HG03095 (cell line): Measurements from ENCODE around the gene ARHGEF1.

ENCODE experiments used
- ATAC-seq: cut with Tn5 transposase; IDR thresholded peaks from one replicate; pipeline ENCODE4 v1.9.1; 2021; ENCODE audit warnings: moderate library complexity; ENCODE audit not compliant: unreplicated experiment

Gene ARHGEF1

DNA sequence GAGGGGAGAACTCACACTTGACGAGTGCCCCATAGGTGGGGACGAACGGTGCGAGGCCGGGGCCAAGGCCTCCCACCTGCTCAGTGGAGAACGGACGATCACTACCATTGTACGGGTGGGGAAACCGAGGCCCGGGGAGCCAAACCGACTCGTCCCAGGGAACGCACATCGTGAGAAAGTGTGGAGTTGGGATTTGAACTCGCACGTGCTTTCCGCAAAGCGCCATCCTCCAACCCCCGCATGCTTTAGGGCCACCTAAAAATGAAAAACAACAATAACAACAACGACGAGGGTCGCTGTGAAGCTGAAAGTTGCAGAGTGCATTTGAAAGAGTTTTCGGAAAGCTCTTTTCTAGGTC lies 458 bp downstream of the ARHGEF1 start:
- no peak for ATAC-seq

DNA sequence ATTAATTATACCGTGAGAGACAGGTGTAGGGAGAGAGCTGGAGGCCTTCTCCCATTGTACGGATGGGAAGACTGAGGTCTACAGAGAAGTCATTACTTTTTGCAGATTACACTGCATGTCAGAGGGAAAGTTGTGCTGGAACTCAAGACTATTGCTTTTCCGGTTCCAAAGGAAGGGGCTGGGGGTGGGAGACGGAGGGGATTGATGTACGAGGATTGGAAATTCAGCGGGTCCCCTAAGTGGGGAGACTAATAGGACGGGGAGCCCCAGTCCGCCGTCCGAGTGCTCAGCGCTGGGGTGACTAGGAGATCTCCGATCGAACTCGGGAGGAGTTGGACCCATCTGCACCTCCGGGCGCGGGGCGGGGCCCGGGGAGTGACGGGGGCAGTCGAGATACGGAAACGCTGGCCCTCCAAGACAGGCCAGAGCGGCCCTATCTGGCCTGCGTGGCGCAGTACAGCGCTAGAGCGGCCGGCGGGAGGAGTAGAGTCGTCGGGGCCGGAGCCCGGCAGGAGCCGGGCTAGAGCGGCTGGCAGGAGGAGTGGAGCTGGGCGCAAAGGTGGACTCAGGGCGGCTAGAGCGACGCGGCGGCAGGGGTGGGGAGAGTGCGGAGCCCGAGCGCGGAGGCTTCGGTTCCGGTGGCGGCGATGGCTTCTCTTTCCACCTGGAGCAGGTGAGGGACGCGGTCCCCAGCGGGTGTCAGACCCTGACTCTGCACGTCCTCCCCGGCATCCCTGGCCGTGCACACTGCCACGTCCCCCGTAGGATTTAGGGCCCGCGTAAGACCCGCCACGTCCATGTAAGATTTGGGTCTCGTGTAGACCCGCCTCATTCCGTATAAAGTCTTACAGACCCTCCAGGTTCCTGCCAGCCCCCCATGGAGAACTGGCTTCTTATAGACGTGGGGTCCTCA lies 1.1 kb downstream of the ARHGEF1 start:
- peak; percentile 73 for ATAC-seq

DNA sequence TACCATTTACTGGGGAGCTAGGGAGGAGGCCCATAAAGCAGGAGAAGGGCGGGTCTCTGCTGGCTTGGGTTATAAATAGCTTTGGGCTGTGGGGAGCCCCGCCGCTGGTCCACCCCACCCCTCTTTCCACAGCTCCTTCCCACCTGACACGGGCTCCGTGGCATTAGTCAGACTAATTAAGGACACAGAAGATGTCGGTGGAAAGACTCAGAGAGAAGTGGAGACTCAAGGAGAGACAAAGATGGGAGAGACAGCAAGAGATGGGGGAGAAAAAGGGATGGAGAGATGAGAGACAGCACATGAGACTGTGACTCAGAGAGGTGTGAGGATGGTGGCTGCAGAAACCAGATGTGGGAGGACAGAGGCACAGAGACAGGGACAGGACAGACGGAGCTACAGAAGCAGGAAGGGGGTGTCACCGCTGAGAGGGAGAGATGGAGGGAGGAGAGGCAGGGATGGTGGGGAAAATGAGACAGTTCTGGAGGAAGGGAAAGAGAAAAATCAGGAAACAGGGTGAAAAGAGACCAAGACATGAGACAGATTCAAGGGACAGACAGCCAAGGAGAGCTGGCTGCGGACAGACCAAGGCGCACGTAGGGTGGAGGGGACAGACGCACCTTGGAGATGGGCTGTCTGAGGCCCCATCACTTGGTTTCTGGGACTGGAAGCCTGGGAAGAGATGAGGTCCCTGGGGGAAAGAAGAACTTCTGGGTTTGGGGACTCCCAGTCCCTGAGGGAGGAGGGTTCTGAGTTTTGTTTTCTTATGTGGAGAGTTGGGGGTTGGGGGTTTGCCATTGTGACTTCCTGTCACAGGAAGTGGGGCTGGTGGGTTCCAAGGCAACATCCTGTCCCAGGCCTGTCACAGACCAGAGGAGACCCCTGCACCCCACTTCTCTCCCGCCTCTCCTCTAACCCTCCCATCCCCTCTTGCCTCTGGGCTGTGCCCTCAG lies 4.1 kb downstream of the ARHGEF1 start:
- no peak for ATAC-seq

DNA sequence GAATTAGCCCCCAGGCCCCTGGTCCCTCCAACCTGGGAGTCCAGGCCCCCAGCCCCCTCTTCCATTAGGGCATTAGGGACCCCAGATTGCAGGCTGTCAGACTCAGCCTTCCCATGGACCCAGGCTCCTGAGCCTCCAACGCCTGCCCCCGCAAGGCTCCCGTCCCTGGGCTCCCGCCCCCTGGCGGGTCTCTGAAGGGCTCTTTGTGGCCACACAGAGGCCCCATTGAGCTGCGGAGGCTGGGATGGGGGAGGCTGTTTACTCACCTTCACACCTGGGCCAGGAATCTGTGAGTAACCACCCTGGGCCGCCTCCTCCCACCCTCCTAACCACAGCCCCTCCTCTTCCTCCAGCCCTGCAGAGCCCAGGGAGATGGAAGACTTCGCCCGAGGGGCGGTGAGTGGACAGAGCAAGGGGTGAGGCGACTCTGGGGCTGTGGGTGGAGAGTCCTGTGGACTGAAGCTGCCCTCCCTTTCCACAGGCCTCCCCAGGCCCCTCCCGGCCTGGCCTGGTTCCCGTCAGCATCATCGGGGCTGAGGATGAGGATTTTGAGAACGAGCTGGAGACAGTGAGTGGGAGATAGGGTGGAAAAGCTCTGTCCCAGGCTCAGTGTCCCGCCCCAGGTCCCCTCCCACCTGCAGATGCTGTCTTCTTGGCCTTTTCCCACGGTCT lies 4.9 kb downstream of the ARHGEF1 start:
- no peak for ATAC-seq

DNA sequence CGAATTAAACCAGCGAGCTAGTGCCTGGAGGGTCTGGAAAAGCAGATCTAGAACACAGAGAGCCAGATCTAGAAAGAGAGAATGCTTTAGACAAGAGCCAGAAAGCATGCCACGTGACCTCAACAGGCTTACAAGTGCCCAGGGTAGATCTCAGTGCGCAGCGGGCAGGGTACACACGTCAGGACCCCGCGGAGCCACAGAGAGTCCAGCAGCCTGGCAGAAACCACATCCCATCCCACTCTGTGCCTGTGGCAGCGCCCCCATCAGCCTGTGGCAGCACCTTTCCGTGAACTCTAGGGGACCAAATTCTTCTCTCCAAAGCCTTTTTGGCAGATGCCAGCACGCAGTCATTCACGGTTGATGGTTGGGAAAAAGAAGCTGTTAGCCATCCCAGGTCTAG lies 5.9 kb downstream of the ARHGEF1 start:
- no peak for ATAC-seq

DNA sequence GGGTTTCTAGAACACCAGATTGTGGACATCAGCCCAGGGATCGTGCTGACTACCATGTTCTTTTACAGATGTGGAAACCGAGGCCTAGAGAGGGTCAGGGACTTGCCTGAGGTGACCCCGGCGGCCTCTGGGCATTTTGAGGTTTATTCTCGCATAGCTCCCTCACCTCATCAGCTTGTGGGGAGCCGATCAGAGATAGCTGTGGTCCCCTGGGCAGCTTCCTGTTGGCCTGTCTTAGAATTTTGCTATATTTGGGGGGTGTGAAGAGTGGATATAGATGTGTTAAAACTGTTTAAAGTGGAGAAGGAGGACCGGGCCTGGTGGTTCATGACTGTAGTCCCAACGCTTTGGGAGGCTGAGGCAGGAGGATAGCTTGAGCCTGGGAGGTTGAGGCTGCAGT lies 6.9 kb downstream of the ARHGEF1 start:
- ATAC-seq: no peak

DNA sequence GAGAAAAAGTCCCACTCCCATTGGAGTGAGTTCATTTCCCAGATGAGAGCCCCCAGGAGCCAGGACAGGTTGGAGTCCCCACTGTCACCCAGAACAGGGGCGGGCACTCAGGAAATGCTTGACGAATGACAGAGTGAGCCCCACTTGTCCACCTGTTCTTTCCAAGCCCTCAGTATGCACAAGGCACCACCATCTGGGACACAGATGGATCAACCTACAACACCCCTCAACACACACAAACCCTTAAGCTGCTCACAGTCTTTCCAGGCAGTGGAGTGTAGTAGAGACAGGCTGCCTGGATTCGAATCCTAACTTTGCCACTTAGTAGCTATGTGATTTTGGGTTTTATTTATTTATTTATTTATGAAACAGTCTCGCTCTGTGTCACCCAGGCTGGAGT lies 8.0 kb downstream of the ARHGEF1 start:
- ATAC-seq: no peak

DNA sequence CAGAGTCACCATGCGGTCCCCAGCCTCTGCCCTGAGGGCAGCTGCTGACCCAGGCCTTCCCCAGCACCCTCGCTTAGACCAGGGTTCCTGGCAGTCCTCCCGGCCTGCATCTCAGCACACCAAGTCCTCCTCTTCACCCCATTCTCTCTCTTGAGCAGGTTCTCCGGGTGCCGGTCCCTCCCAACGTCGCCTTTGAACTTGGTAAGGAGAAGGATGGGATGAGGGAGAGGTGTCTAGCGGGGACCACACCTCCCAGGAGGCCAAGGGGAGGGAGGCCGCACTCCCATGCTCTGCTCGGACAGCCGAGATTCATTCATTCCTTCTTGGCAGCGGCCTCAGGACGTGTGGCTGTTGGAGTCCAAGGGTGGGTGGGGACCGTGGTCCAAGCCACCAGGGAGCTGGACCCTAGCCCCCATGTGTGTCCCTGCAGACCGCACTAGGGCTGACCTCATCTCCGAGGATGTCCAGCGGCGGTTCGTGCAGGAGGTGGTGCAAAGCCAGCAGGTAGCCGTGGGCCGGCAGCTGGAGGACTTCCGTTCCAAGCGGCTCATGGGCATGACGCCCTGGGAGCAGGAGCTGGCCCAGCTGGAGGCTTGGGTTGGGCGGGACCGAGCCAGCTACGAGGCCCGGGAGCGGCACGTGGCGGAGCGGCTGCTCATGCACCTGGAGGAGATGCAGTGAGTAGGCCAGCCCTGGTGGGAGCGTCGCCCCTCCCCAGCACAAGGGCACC lies 9.4 kb downstream of the ARHGEF1 start:
- ATAC-seq: no peak

DNA sequence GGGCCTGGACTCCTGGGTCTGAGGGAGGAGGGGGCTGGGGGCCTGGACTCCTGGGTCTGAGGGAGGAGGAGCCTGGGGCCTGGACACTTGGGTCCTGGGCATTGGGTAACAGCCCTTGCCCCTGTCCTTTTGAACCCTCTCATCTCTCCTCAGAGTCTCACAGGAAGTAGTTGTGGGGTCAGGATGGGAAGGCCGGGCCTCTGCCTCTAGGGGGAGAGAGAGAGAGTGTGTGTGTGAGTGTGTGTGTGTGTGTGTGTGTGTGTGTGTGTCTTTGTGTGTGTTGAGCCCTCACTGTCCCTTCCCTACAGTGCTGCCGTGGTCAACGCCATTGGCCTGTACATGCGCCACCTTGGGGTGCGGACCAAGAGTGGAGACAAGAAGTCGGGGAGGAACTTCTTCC lies 10.9 kb downstream of the ARHGEF1 start:
- ATAC-seq: no peak

DNA sequence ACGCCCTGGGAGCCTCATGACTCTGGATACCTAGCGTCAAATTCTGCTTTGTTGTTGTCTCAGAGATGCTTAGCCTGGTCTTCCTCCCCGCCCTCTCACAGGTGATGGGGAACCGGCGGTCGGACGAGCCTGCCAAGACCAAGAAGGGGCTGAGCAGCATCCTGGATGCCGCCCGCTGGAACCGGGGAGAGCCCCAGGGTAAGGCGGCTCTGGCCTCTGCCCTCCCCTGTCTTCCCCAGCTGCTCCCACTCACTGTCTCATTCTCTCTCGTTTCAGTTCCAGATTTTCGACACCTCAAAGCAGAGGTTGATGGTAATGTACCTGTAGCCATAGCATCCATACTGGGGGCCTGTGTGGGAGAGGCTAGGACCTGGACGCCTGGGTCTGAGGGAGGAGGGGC lies 11.4 kb downstream of the ARHGEF1 start:
- no peak for ATAC-seq

DNA sequence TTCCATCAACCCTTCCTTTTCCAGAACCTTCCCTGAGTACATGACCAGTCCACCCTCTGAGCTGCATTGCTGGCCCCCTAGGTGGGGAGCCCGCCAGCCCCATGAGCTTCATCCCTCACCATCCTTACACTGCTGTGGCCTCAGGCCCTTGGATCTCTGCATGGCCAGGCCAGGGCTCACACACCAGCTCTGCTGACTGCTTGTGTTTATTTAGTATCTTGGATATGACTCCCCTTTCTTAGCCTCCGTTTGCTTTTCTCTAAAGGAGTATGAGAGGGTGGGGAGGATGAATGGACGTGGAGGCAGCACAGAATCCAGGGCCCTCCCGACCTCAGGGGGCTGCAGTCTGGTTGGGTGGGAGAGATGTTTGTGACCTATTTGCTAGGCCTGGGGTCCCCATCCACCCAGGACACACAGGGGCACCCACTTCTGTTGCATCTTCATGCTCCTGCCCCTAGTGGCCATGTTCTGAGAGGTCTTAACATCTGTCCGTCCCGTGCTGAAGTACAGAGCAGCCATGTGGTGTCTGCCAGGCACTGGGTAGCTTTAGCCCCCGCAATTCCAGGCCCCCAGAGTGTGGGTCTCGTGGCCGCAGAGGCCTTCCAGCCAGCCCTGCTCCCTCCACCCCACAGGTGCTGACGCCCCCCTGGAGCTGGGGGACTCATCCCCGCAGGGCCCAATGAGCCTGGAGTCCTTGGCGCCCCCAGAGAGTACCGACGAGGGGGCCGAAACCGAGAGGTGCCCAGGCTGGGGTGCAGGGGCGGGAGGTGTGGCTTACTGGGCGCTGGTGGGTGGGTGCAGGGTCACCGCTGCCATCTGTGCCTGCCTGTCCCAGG lies 13.0 kb downstream of the ARHGEF1 start:
- no peak for ATAC-seq

DNA sequence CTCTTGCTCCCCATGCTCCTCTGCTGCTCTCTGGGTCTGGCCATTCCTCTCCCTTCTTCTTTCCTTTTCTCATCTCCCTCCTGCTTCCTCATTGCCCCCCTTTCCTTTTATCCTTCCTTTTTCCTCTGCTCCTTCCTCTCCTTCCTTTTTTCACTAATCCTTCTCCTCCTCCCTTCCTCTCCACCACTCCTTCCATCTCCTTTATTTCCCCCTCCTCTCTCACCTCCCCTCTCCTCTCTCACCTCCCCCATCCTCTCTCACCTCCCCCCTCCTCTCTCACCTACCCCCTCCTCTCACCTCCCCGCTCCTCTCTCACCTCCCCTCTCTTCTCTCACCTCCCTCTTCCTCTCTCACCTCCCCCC lies 13.6 kb downstream of the ARHGEF1 start:
- ATAC-seq: no peak

DNA sequence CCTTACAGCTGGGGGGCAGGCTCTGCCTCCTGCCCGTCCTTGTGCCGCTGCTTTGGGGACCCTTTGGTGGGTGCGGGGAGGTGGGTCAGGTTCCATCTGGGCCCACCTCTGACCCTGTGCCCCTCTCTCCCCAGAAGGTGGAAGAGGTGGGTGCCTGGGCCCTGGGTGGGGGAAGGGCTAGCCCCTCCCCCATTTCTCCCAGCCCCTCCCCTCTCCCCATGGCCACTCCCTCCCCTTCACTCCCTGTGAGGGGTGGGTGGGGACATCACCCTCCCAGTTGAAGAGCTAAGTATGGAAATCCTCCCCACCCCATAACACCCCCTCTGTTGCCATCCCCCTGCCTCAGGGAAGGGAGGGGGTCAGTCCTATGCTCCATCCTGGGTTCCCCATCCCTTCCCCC lies 14.2 kb downstream of the ARHGEF1 start:
- no peak for ATAC-seq

DNA sequence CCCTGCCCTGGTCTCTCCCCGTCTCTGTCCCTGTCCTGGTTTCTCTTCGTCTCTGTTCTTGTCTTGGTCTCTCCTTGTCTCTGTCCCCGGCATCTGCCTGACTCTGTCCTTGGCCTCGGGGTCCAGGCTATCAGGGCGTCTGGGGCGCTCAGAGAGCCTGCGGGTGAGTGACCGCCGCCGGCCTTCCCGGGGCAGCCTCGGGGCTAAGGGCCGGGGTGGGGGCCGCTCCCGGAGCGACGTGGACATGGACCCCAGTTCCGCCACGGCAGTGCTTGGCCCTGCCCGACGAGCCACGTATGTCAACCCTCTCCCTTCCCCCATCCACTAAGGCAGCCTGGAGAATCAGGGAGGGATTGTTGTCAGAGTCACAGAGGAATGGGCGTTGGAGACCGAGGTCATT lies 14.8 kb downstream of the ARHGEF1 start:
- no peak for ATAC-seq

DNA sequence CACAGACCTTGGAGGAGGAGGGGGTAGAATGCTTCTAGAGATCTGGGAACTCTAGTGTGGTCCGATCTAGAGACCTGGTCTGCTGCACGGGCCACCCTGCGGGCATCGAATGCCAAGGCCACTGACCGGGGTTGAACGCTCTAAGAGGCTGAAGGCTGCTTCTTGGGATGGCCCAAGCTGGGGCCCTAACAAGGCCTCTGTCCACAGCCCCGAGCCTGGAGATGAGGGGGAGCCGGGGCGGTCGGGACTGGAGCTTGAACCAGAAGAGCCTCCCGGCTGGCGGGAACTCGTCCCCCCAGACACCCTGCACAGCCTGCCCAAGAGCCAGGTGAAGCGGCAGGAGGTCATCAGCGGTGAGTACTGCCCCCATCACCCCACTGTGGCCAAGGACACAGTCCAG lies 15.3 kb downstream of the ARHGEF1 start:
- ATAC-seq: no peak

DNA sequence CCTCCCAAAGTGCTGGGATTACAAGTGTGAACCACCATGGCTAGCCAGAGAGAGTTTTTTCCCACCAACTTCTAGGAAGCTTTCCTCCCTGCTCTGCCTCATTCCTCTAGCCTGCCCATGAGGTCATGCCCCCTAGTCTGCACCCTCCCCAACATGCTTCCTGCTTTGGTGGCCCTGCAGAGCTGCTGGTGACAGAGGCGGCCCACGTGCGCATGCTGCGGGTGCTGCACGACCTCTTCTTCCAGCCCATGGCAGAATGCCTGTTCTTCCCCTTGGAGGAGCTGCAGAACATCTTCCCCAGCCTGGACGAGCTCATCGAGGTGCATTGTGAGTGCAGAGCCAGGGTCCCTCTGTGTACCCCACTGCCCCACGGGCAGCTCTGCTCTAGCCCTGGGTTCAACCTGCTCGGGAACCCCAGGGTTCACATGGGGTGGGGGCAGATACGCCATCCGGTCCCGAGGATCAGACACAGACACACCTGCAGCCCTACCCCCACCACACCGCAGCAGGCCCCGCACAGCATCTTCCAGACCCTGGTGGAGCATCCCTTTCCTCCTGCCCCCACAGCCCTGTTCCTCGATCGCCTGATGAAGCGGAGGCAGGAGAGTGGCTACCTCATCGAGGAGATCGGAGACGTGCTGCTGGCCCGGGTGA lies 18.9 kb downstream of the ARHGEF1 start:
- ATAC-seq: no peak

DNA sequence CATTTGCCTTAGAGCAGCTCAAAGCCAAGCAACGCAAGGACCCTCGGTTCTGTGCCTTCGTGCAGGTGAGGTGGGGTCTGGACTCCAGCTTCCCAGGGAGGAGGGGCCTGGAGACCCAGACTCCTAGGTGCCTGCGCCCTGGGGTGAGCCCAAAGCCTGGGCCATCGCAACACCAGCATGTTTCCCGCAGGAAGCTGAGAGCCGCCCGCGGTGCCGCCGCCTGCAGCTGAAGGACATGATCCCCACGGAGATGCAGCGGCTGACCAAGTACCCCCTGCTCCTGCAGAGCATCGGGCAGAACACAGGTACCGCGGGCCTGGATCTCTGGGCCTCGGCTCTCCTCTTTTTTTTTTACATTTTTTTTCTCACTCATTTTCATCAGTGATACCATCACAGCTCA lies 19.6 kb downstream of the ARHGEF1 start:
- ATAC-seq: no peak

DNA sequence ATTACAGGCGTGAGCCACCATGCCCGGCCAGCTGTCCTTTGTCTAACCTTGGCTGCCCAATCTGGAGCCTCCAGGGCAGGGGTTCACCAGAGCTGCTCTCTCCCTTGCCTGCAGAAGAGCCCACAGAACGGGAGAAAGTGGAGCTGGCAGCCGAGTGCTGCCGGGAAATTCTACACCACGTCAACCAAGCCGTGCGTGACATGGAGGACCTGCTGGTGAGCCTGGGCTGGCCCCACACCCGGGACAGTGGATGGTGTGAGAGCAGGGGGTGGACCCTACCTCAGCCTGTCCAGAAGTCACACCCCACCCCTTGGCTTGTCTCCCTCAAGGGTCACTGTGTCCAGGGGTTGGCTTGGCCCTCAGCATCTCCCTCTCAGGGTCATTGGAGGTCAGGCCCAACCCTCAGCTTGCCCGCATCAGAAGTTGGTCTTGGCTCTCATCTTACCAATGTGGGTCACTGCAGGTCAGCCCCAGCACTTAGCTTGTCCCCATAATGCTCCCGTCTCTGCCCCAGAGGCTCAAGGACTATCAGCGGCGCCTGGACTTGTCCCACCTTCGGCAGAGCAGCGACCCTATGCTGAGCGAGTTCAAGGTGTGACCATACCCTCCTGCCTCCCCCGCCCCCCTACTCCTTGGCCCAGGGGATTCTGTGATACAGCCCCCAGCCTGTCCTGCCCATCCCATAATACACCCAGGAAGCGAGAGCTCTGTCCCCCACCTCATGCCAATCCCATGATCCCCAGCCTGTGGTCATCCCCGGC lies 20.4 kb downstream of the ARHGEF1 start:
- no peak for ATAC-seq
